WTC11 (cell line): ENCODE measurements around the gene LRP10. TPM values are rescaled to one million over a fixed set of nuclear protein-coding genes. Genes with fewer than 3 reads are reported as not detected.

ENCODE experiments used
- ATAC-seq: fragments of 200-7000 bp; cut with Tn5 transposase; 2 replicates; pipeline ENCODE4 v1.10.0; 2021; ENCODE audit warnings: mild to moderate bottlenecking, moderate library complexity
- CTCF ChIA-PET: fragments of 300-600 bp; sonication (Branson Sonifier 250); formaldehyde crosslinking; loops from one replicate; lab custom pipeline; 2021; ENCODE audit warnings: antibody characterized with exemption; lab: Charles Lee
- POLR2A ChIA-PET: fragments of 350-600 bp; sonication (Branson Sonifier 250); formaldehyde crosslinking; loops from one replicate; lab custom pipeline; 2021; ENCODE audit warnings: antibody characterized with exemption; lab: Charles Lee
- DNase-seq: peaks from one replicate; pipeline ENCODE4 v3.0.0; 2021; ENCODE audit warnings: low spot score
- H3K27ac Mint-ChIP-seq: 2 replicates; pipeline ENCODE4 v1.8.0; 2021; ENCODE audit warnings: mixed read lengths
- H3K27me3 Mint-ChIP-seq: 2 replicates; pipeline ENCODE4 v1.8.0; 2021; ENCODE audit warnings: low read depth, mild to moderate bottlenecking, moderate library complexity, mixed read lengths
- H3K36me3 Mint-ChIP-seq: 2 replicates; pipeline ENCODE4 v1.8.0; 2021; ENCODE audit warnings: mixed read lengths
- H3K4me1 Mint-ChIP-seq: 2 replicates; pipeline ENCODE4 v1.8.0; 2022; ENCODE audit warnings: mixed read lengths
- H3K4me3 Mint-ChIP-seq: 2 replicates; pipeline ENCODE4 v1.8.0; 2021; ENCODE audit warnings: mild to moderate bottlenecking, moderate library complexity, mixed read lengths
- H3K9me3 Mint-ChIP-seq: 2 replicates; pipeline ENCODE4 v1.8.0; 2021; ENCODE audit warnings: mixed read lengths
- CBFB ChIP-seq: sonication (generic); formaldehyde crosslinking; IDR thresholded peaks from 2 replicates; pipeline ENCODE4 v1.8.1; 2022; ENCODE audit warnings: mild to moderate bottlenecking, low read depth, missing genetic modification reagents
- FOXJ3 ChIP-seq: sonication (generic); formaldehyde crosslinking; IDR thresholded peaks from 2 replicates; pipeline ENCODE4 v1.9.0; 2021; ENCODE audit warnings: missing genetic modification reagents, mild to moderate bottlenecking, borderline replicate concordance
- GABPB1 ChIP-seq: sonication (generic); formaldehyde crosslinking; IDR thresholded peaks from 2 replicates; pipeline ENCODE4 v1.8.1; 2023; ENCODE audit warnings: mild to moderate bottlenecking, missing genetic modification reagents
- JUN ChIP-seq: sonication (generic); formaldehyde crosslinking; IDR thresholded peaks from 2 replicates; pipeline ENCODE4 v1.8.0; 2023; ENCODE audit warnings: mild to moderate bottlenecking, missing genetic modification reagents
- KAT7 ChIP-seq: sonication (generic); formaldehyde crosslinking; IDR thresholded peaks from 2 replicates; pipeline ENCODE4 v1.8.1; 2023; ENCODE audit warnings: missing genetic modification reagents, mild to moderate bottlenecking, borderline replicate concordance
- MYBL2 ChIP-seq: sonication (generic); formaldehyde crosslinking; IDR thresholded peaks from 2 replicates; pipeline ENCODE4 v1.8.1; 2023; ENCODE audit warnings: mild to moderate bottlenecking, moderate library complexity, missing genetic modification reagents
- NR3C1 ChIP-seq: sonication (generic); formaldehyde crosslinking; conservative IDR thresholded peaks from 2 replicates; pipeline ENCODE4 v1.8.1; 2023; ENCODE audit warnings: low read depth, mild to moderate bottlenecking, missing genetic modification reagents
- SMAD3 ChIP-seq: sonication (generic); formaldehyde crosslinking; IDR thresholded peaks from 2 replicates; pipeline ENCODE4 v1.8.0; 2022; ENCODE audit warnings: missing genetic modification reagents, mild to moderate bottlenecking, borderline replicate concordance
- SP1 ChIP-seq: sonication (generic); formaldehyde crosslinking; conservative IDR thresholded peaks from 2 replicates; pipeline ENCODE4 v1.8.1; 2022; ENCODE audit warnings: missing genetic modification reagents
- TEAD1 ChIP-seq: sonication (generic); formaldehyde crosslinking; IDR thresholded peaks from 2 replicates; pipeline ENCODE4 v1.8.0; 2022; ENCODE audit warnings: mild to moderate bottlenecking, missing genetic modification reagents
- ZNF121 ChIP-seq: sonication (generic); formaldehyde crosslinking; IDR thresholded peaks from 2 replicates; pipeline ENCODE4 v1.8.0; 2023; ENCODE audit warnings: missing genetic modification reagents
- ZNF138 ChIP-seq: sonication (generic); formaldehyde crosslinking; conservative IDR thresholded peaks from 2 replicates; pipeline ENCODE4 v1.8.1; 2022; ENCODE audit warnings: mild to moderate bottlenecking, moderate library complexity, missing genetic modification reagents
- ZNF263 ChIP-seq: sonication (generic); formaldehyde crosslinking; IDR thresholded peaks from 2 replicates; pipeline ENCODE4 v1.8.1; 2022; ENCODE audit warnings: low read depth, mild to moderate bottlenecking, moderate library complexity, missing genetic modification reagents
- ZNF416 ChIP-seq: fragments of 250-450 bp; sonication (Bioruptor Pico); IDR thresholded peaks from 2 replicates; pipeline ENCODE4 v1.9.0; 2021; ENCODE audit warnings: mild to moderate bottlenecking, inconsistent platforms
- ZNF423 ChIP-seq: fragments of 250-450 bp; sonication (Bioruptor Pico); IDR thresholded peaks from 2 replicates; pipeline ENCODE4 v2.1.2; 2022; ENCODE audit warnings: mild to moderate bottlenecking, moderate library complexity
- total RNA-seq: library from RNA; stranded (reverse); gene quantifications from 3 replicates; pipeline ENCODE4 v1.2.3, GENCODE V29; 2021
- TF ChIP-seq, protein P1 (sequence below): sonication (generic); formaldehyde crosslinking; IDR thresholded peaks from 2 replicates; pipeline ENCODE4 v1.8.1; 2022; ENCODE audit warnings: low read depth, missing genetic modification reagents, borderline replicate concordance
- TF ChIP-seq, protein P2 (sequence below): fragments of 250-450 bp; sonication (Bioruptor Pico); conservative IDR thresholded peaks from 2 replicates; pipeline ENCODE4 v1.9.0; 2021; ENCODE audit warnings: mild to moderate bottlenecking
- TF ChIP-seq, protein P3 (sequence below): fragments of 250-450 bp; sonication (Bioruptor Pico); IDR thresholded peaks from 2 replicates; pipeline ENCODE4 v1.9.0; 2021; ENCODE audit warnings: mild to moderate bottlenecking, borderline replicate concordance
- TF ChIP-seq, protein P4 (sequence below): fragments of 250-450 bp; sonication (Bioruptor Pico); IDR thresholded peaks from 2 replicates; pipeline ENCODE4 v1.9.0; 2021; ENCODE audit warnings: mild to moderate bottlenecking
- TF ChIP-seq, protein P5 (sequence below): sonication (generic); formaldehyde crosslinking; IDR thresholded peaks from 2 replicates; pipeline ENCODE4 v1.8.0; 2023; ENCODE audit warnings: missing genetic modification reagents
- TF ChIP-seq, protein P6 (sequence below): fragments of 250-450 bp; sonication (Bioruptor Pico); IDR thresholded peaks from 2 replicates; pipeline ENCODE4 v1.9.0; 2021; ENCODE audit warnings: moderate library complexity, mild to moderate bottlenecking, inconsistent platforms, borderline replicate concordance
- TF ChIP-seq, protein P7 (sequence below): sonication (generic); formaldehyde crosslinking; IDR thresholded peaks from 2 replicates; pipeline ENCODE4 v1.8.1; 2023; ENCODE audit warnings: mild to moderate bottlenecking, missing genetic modification reagents

Gene LRP10
- total RNA-seq, 1 experiment from 2014 or later, result 24.0 TPM

- Mint-ChIP-seq H3K9me3 (no peaks in the 10 kb centered on the region), H3K27ac (no peak within 1 kb of the TSS; the same call in 1 of the 2 replicates), H3K27me3 (no peaks in the 10 kb centered on the region)
- TF ChIP-seq, protein P1, sequence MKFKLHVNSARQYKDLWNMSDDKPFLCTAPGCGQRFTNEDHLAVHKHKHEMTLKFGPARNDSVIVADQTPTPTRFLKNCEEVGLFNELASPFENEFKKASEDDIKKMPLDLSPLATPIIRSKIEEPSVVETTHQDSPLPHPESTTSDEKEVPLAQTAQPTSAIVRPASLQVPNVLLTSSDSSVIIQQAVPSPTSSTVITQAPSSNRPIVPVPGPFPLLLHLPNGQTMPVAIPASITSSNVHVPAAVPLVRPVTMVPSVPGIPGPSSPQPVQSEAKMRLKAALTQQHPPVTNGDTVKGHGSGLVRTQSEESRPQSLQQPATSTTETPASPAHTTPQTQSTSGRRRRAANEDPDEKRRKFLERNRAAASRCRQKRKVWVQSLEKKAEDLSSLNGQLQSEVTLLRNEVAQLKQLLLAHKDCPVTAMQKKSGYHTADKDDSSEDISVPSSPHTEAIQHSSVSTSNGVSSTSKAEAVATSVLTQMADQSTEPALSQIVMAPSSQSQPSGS, result no peak
- TF ChIP-seq NR3C1 (CRISPR knock-in tag), result no peak
- TF ChIP-seq, protein P2, sequence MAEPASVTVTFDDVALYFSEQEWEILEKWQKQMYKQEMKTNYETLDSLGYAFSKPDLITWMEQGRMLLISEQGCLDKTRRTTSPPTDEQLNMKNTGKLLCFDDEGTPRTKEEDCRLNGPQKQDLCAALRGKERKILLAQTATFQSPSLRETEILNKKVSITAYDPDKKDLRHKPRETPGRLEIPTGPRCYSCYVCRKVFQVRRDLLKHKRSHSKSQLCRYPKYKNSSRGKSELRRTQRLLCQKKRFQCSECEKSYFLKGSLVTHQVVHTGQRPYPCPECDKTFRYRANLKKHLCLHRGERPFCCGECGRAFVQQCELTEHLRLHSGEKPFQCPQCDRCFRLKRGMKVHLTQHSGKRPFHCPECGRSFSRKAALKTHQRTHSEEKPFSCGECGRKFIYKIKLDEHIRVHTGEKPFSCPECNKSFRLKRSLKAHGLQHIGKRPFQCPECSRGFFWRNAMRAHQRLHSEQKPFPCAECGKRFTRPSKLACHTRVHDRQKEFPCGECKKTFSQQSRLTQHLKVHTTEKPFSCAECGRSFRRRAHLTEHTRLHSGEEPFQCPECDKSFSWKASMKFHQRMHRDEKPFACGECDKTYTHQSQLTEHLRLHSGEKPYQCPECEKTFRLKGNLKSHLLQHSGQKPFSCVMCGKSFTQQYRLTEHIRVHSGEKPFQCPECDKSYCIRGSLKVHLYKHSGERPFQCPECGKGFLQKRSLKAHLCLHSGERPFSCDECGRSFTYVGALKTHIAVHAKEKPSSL, result no peak
- TF ChIP-seq, protein P3, sequence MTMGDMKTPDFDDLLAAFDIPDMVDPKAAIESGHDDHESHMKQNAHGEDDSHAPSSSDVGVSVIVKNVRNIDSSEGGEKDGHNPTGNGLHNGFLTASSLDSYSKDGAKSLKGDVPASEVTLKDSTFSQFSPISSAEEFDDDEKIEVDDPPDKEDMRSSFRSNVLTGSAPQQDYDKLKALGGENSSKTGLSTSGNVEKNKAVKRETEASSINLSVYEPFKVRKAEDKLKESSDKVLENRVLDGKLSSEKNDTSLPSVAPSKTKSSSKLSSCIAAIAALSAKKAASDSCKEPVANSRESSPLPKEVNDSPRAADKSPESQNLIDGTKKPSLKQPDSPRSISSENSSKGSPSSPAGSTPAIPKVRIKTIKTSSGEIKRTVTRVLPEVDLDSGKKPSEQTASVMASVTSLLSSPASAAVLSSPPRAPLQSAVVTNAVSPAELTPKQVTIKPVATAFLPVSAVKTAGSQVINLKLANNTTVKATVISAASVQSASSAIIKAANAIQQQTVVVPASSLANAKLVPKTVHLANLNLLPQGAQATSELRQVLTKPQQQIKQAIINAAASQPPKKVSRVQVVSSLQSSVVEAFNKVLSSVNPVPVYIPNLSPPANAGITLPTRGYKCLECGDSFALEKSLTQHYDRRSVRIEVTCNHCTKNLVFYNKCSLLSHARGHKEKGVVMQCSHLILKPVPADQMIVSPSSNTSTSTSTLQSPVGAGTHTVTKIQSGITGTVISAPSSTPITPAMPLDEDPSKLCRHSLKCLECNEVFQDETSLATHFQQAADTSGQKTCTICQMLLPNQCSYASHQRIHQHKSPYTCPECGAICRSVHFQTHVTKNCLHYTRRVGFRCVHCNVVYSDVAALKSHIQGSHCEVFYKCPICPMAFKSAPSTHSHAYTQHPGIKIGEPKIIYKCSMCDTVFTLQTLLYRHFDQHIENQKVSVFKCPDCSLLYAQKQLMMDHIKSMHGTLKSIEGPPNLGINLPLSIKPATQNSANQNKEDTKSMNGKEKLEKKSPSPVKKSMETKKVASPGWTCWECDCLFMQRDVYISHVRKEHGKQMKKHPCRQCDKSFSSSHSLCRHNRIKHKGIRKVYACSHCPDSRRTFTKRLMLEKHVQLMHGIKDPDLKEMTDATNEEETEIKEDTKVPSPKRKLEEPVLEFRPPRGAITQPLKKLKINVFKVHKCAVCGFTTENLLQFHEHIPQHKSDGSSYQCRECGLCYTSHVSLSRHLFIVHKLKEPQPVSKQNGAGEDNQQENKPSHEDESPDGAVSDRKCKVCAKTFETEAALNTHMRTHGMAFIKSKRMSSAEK (CRISPR knock-in tag), result no peak
- no peak; the same call in 1 of the 2 replicates for TF ChIP-seq SP1
- TF ChIP-seq, protein P4, sequence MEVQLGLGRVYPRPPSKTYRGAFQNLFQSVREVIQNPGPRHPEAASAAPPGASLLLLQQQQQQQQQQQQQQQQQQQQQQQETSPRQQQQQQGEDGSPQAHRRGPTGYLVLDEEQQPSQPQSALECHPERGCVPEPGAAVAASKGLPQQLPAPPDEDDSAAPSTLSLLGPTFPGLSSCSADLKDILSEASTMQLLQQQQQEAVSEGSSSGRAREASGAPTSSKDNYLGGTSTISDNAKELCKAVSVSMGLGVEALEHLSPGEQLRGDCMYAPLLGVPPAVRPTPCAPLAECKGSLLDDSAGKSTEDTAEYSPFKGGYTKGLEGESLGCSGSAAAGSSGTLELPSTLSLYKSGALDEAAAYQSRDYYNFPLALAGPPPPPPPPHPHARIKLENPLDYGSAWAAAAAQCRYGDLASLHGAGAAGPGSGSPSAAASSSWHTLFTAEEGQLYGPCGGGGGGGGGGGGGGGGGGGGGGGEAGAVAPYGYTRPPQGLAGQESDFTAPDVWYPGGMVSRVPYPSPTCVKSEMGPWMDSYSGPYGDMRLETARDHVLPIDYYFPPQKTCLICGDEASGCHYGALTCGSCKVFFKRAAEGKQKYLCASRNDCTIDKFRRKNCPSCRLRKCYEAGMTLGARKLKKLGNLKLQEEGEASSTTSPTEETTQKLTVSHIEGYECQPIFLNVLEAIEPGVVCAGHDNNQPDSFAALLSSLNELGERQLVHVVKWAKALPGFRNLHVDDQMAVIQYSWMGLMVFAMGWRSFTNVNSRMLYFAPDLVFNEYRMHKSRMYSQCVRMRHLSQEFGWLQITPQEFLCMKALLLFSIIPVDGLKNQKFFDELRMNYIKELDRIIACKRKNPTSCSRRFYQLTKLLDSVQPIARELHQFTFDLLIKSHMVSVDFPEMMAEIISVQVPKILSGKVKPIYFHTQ, result no peak
- no peak for TF ChIP-seq ZNF138 (CRISPR knock-in tag)
- no peak for TF ChIP-seq JUN (CRISPR knock-in tag)
- TF ChIP-seq CBFB (CRISPR knock-in tag), result no peak
- TF ChIP-seq, protein P5, sequence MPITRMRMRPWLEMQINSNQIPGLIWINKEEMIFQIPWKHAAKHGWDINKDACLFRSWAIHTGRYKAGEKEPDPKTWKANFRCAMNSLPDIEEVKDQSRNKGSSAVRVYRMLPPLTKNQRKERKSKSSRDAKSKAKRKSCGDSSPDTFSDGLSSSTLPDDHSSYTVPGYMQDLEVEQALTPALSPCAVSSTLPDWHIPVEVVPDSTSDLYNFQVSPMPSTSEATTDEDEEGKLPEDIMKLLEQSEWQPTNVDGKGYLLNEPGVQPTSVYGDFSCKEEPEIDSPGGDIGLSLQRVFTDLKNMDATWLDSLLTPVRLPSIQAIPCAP (CRISPR knock-in tag), result no peak
- TF ChIP-seq ZNF423, result no peak
- TF ChIP-seq TEAD1 (CRISPR knock-in tag), result peak; percentile 67
- TF ChIP-seq ZNF121, result no peak
- no peak for TF ChIP-seq KAT7 (CRISPR knock-in tag)
- peak; percentile 91 for TF ChIP-seq GABPB1 (CRISPR knock-in tag)
- TF ChIP-seq FOXJ3 (CRISPR knock-in tag), result no peak
- TF ChIP-seq ZNF416 (CRISPR knock-in tag), result no peak
- TF ChIP-seq ZNF263 (CRISPR knock-in tag), result no peak
- TF ChIP-seq, protein P6, sequence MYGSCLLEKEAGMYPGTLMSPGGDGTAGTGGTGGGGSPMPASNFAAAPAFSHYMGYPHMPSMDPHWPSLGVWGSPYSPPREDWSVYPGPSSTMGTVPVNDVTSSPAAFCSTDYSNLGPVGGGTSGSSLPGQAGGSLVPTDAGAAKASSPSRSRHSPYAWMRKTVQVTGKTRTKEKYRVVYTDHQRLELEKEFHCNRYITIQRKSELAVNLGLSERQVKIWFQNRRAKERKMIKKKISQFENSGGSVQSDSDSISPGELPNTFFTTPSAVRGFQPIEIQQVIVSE (CRISPR knock-in tag), result no peak
- TF ChIP-seq MYBL2, result no peak
- TF ChIP-seq SMAD3 (CRISPR knock-in tag), result no peak
- TF ChIP-seq, protein P7, sequence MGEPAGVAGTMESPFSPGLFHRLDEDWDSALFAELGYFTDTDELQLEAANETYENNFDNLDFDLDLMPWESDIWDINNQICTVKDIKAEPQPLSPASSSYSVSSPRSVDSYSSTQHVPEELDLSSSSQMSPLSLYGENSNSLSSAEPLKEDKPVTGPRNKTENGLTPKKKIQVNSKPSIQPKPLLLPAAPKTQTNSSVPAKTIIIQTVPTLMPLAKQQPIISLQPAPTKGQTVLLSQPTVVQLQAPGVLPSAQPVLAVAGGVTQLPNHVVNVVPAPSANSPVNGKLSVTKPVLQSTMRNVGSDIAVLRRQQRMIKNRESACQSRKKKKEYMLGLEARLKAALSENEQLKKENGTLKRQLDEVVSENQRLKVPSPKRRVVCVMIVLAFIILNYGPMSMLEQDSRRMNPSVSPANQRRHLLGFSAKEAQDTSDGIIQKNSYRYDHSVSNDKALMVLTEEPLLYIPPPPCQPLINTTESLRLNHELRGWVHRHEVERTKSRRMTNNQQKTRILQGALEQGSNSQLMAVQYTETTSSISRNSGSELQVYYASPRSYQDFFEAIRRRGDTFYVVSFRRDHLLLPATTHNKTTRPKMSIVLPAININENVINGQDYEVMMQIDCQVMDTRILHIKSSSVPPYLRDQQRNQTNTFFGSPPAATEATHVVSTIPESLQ (CRISPR knock-in tag), result no peak
Measured at GRCh38 chr14:22929104-22929960, 57.8 kb downstream of the LRP10 start, which contains the start of gene PRMT5. PRMT5 (minus strand) TSS chr14:22929376; CDS start chr14:22929361, 15 bp downstream.

More at GRCh38 chr14:22929104-22929960, 57.8 kb downstream of the LRP10 start, which contains the start of gene PRMT5:
- peaks cover 26% of the 10 kb centered on the region for H3K36me3 Mint-ChIP-seq
- peak; percentile 96 for ATAC-seq
- POLR2A ChIA-PET, result interaction anchor here (0.5 to 2.3 kb wide), 14 partner anchors 10 to 195 kb away, joined by 3 to 18 read pairs (median 3); partner anchors contain the start of genes AJUBA, CDH24, HAUS4 and RBM23
- CTCF ChIA-PET, result interaction anchor here (0.6 to 3.4 kb wide), 41 partner anchors 9 to 548 kb away, joined by 3 to 43 read pairs (median 5); partner anchors contain the start of genes ACIN1, AJUBA, C14orf119 and CDH24
- DNase-seq, result peak; percentile 97
- H3K4me1 Mint-ChIP-seq, result peaks cover 7% of the 10 kb centered on the region
- no peak within 1 kb of the TSS for H3K4me3 Mint-ChIP-seq
